Lung (tissue), 12 donors: Measurements from ENCODE around the gene IDH3B. TPM values are rescaled to one million over a fixed set of nuclear protein-coding genes. Genes with fewer than 3 reads are reported as not detected.

Experiments
- ATAC-seq: fragments of 200-7000 bp; cut with Tn5 transposase; one replicate; pipeline ENCODE4 v1.9.1; 2020; ENCODE audit warnings: moderate number of reproducible peaks; ENCODE audit not compliant: insufficient read depth, low FRiP score
- DNase-seq, 3 donors: peaks; one replicate each; pipeline ENCODE4 v3.0.0-alpha.2; 2013 to 2017
- H3K27ac ChIP-seq, 2 donors: one replicate each; pipeline ENCODE4 v1.5.1; 2013; ENCODE audit warnings: mild to moderate bottlenecking in 2 of 2, moderate library complexity in 2 of 2, control low read depth in 1 of 2, inconsistent platforms in 1 of 2, low read depth in 1 of 2, low read length in 1 of 2
- H3K27me3 ChIP-seq, 3 donors: one replicate each; pipeline ENCODE4 v1.5.1; 2013; ENCODE audit warnings: low read length in 2 of 3; ENCODE audit not compliant: control insufficient read depth in 3 of 3, insufficient read depth in 3 of 3
- H3K36me3 ChIP-seq, 4 donors: one replicate each; pipeline ENCODE4 v1.5.1; 2013; ENCODE audit warnings: low read length in 4 of 4, mild to moderate bottlenecking in 1 of 4, moderate library complexity in 1 of 4; ENCODE audit not compliant: control insufficient read depth in 4 of 4, insufficient read depth in 4 of 4
- H3K4me1 ChIP-seq, 5 donors: one replicate each; pipeline ENCODE4 v1.5.1; 2013; ENCODE audit warnings: low read length in 5 of 5, mild to moderate bottlenecking in 2 of 5, moderate library complexity in 1 of 5; ENCODE audit not compliant: control insufficient read depth in 5 of 5, insufficient read depth in 5 of 5
- H3K4me3 ChIP-seq: one replicate; pipeline ENCODE4 v1.5.1; 2013; ENCODE audit warnings: mild to moderate bottlenecking, control low read depth, moderate library complexity
- H3K9ac ChIP-seq, 2 donors: one replicate each; pipeline ENCODE4 v1.5.1; 2013; ENCODE audit warnings: low read length in 2 of 2, control low read depth in 1 of 2; ENCODE audit not compliant: insufficient read depth in 1 of 2
- H3K9me3 ChIP-seq, 4 donors: one replicate each; pipeline ENCODE4 v1.5.1; 2013; ENCODE audit warnings: low read length in 3 of 4, mild to moderate bottlenecking in 1 of 4, moderate library complexity in 1 of 4; ENCODE audit not compliant: control insufficient read depth in 4 of 4, insufficient read depth in 3 of 4
- WGBS, 2 donors: extraction: QIAGEN DNeasy Blood & Tissue Kit; methylation state at CpG; one replicate each; pipeline ENCODE4 v1.1.7; 2013; 5-methylcytosine and 5-hydroxymethylcytosine counted together
- polyA plus RNA-seq, 2 donors: library from polyadenylated mRNA; stranded (reverse); fragments of 200-250 nt; gene quantifications; one replicate each; pipeline ENCODE4 v1.2.1, GENCODE V29; 2013
- total RNA-seq, 2 donors: library from RNA; depleted of rRNA in 1 of 2; stranded (reverse); fragments of >200 nt in 1 of 2; gene quantifications; one replicate each; pipeline ENCODE4 v1.2.1, GENCODE V29; 2014 to 2021
- TF ChIP-seq, protein P1 (sequence below): IDR thresholded peaks from 2 replicates; pipeline ENCODE4 v1.5.1; 2012; ENCODE audit warnings: mild to moderate bottlenecking; ENCODE audit errors: control extremely low read depth, extremely low read depth
- donor health status: control.
- donor health status: control.
- donor health status: Bipolar disorder and iron deficiency.
- donor health status: healthy.
- donor health status: DM: yes; HTN: yes; CAD: no.

Gene IDH3B
- total and polyA plus RNA-seq, 4 donors: 65.3 to 83.1 (median 70.1) TPM

DNA sequence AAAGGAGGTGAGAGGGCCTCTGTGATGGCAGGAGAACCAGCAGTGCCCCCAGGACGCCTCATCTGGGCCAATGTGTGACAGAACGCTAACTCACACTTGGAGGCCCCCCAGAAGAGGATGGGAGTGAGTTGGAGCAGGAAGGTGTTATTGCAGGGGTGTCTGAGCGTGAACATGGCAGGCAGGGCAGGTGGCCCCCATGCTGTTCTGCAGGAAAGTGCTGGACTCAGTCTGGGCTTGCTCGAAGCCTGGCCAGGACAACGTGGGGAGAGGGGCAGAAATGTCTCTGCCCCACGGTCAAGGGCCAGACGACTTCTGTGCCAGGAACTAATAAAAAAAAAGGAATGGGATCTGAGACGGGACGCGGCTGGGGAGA lies 27.6 kb upstream of the IDH3B start:
- ATAC-seq (no peak), DNase-seq (peak in 1 of 3 donors; percentile 1)
- TF ChIP-seq, protein P1, sequence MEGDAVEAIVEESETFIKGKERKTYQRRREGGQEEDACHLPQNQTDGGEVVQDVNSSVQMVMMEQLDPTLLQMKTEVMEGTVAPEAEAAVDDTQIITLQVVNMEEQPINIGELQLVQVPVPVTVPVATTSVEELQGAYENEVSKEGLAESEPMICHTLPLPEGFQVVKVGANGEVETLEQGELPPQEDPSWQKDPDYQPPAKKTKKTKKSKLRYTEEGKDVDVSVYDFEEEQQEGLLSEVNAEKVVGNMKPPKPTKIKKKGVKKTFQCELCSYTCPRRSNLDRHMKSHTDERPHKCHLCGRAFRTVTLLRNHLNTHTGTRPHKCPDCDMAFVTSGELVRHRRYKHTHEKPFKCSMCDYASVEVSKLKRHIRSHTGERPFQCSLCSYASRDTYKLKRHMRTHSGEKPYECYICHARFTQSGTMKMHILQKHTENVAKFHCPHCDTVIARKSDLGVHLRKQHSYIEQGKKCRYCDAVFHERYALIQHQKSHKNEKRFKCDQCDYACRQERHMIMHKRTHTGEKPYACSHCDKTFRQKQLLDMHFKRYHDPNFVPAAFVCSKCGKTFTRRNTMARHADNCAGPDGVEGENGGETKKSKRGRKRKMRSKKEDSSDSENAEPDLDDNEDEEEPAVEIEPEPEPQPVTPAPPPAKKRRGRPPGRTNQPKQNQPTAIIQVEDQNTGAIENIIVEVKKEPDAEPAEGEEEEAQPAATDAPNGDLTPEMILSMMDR: no peak
- no peak overlapping the region for H3K4me3 ChIP-seq
- H3K27ac ChIP-seq: no peak overlapping the region
- H3K36me3 ChIP-seq: no peaks in the 10 kb centered on the region
- 69 to 73% methylated on average over 10 of the region's 10 CpGs for WGBS, 2 donors
- peaks cover 0 to 49% (median 4%) of the 10 kb centered on the region in 3 donors for H3K27me3 ChIP-seq
- no peaks in the 10 kb centered on the region for H3K9me3 ChIP-seq
- peak overlapping the region; percentile 12 to 16 for H3K9ac ChIP-seq
- peaks cover 0 to 14% (median 2%) of the 10 kb centered on the region in 5 donors for H3K4me1 ChIP-seq

DNA sequence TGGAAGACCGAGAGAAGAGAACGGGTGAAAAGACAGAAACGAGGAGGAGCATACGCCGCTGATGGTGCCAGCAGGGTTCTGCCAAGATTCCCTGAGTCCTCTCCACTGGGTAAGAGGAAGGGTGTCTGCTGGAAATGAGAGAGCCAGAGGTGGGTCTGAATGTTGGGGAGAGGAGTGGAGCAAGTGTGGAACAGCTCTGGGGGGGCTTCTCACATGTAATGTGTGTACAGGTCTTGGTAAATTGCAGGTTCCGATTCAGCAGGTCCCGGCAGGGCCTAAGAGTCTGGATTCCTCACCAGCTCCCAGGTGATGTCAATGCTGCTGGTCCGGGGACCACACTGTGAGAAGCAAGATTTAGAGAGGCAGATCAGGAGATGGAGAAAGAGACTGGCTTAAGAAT lies 27.1 kb upstream of the IDH3B start:
- ATAC-seq: no peak
- no peak for DNase-seq
- Histone ChIP-seq H3K4me3 (no peak overlapping the region), H3K27ac (no peak overlapping the region), H3K27me3 (peaks cover 0 to 52% (median 6%) of the 10 kb centered on the region in 3 donors), H3K36me3 (no peaks in the 10 kb centered on the region), H3K9ac (no peak overlapping the region), H3K4me1 (peaks cover 0 to 14% (median 2%) of the 10 kb centered on the region in 5 donors), H3K9me3 (no peaks in the 10 kb centered on the region)
- 82 to 84% methylated on average over 8 of the region's 8 CpGs for WGBS, 2 donors
- TF ChIP-seq, protein P1: no peak

DNA sequence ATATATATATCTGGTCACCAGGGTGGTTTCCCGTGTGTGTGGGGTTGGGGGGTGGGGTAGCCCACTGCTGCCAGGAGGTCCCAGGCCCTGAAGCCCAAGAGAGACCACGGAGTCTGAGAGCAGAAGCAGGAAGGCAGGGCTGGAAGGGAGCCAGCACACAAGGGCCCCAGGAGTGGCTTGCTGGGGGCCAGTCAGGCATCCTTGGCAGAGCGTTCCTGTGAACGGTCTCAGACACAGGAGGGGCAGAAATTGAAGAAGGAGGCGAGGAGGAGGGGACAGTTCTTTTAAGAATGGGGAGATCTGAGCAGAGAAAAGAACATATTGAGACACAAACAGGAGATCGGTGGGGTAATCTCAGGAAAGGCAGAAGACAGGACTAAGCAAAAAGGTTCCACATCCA lies 26.7 kb upstream of the IDH3B start:
- Histone ChIP-seq H3K9me3 (no peaks in the 10 kb centered on the region), H3K27ac (no peak overlapping the region), H3K4me1 (peaks cover 0 to 14% (median 2%) of the 10 kb centered on the region in 5 donors), H3K36me3 (no peaks in the 10 kb centered on the region), H3K27me3 (peaks cover 0 to 56% (median 8%) of the 10 kb centered on the region in 3 donors), H3K9ac (no peak overlapping the region), H3K4me3 (no peak overlapping the region)
- ATAC-seq (no peak), DNase-seq (peak in 1 of 3 donors; percentile 16)
- TF ChIP-seq, protein P1: no peak
- WGBS, 2 donors: 45 to 55% methylated on average over 6 of the region's 6 CpGs

DNA sequence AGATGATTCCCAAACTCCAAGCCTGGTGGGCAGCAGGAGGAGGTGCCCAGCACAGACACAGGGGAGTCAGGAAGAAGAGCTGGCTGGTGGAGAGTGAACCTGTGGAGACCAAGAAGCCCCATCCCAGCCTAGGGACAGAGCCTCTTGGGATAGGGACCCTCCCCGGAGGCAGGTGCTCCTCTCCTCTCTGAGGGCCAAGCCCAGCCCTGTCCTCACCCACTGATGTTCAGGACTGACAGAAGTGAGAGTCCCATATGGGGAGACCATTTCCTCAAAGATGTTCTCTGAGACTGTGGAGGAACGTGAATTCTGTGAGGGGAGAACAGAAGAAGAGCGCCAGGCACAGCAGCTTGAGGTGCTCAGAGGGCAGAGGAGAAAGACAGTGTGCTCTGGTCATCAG lies 26.2 kb upstream of the IDH3B start:
- ATAC-seq (no peak), DNase-seq (no peak)
- Histone ChIP-seq H3K4me1 (peaks cover 0 to 14% (median 2%) of the 10 kb centered on the region in 5 donors), H3K9ac (no peak overlapping the region), H3K27ac (no peak overlapping the region), H3K4me3 (no peak overlapping the region), H3K27me3 (peaks cover 0 to 52% (median 12%) of the 10 kb centered on the region in 3 donors), H3K9me3 (no peaks in the 10 kb centered on the region), H3K36me3 (no peaks in the 10 kb centered on the region)
- WGBS, 2 donors: 79 to 85% methylated on average over 3 of the region's 3 CpGs
- TF ChIP-seq, protein P1: no peak
